Hepatocyte (in vitro differentiated cells): ENCODE measurements around the gene MACROD2. TPM values are rescaled to one million over a fixed set of nuclear protein-coding genes. Genes with fewer than 3 reads are reported as not detected.

Experiments
- DNase-seq: peaks from one replicate; pipeline ENCODE4 v3.0.0-alpha.2; 2016; ENCODE audit warnings: low spot score
- H2AFZ ChIP-seq: fragments of 200-600 bp; sonication (generic); 2 replicates; pipeline ENCODE4 v1.6.0; 2016; ENCODE audit warnings: antibody characterized with exemption, mild to moderate bottlenecking
- H3K27ac ChIP-seq: fragments of 200-600 bp; sonication (generic); 2 replicates; pipeline ENCODE4 v1.5.1; 2016; ENCODE audit warnings: mild to moderate bottlenecking
- H3K27me3 ChIP-seq: fragments of 200-600 bp; sonication (generic); 2 replicates; pipeline ENCODE4 v1.6.1; 2016
- H3K36me3 ChIP-seq: fragments of 200-600 bp; sonication (generic); replicated peaks from 2 replicates; pipeline ENCODE4 v1.5.1; 2016; ENCODE audit warnings: low read depth; ENCODE audit not compliant: insufficient read depth
- H3K4me1 ChIP-seq: fragments of 200-600 bp; sonication (generic); 2 replicates; pipeline ENCODE4 v1.5.1; 2016; ENCODE audit warnings: mild to moderate bottlenecking, moderate library complexity; ENCODE audit not compliant: insufficient read depth
- H3K4me2 ChIP-seq: fragments of 200-600 bp; sonication (generic); 2 replicates; pipeline ENCODE4 v1.6.0; 2016
- H3K4me3 ChIP-seq: fragments of 200-600 bp; sonication (generic); 2 replicates; pipeline ENCODE4 v1.5.1; 2016; ENCODE audit warnings: mild to moderate bottlenecking
- H3K79me2 ChIP-seq: fragments of 200-600 bp; sonication (generic); 2 replicates; pipeline ENCODE4 v1.6.0; 2017; ENCODE audit warnings: mild to moderate bottlenecking
- H3K9me2 ChIP-seq: fragments of 200-600 bp; sonication (generic); replicated peaks from 2 replicates; pipeline ENCODE4 v1.6.0; 2017; ENCODE audit warnings: mild to moderate bottlenecking; ENCODE audit not compliant: insufficient read depth
- H3K9me3 ChIP-seq: fragments of 200-600 bp; sonication (generic); 2 replicates; pipeline ENCODE4 v1.5.1; 2016; ENCODE audit warnings: low read depth, mild to moderate bottlenecking
- H4K20me1 ChIP-seq: fragments of 200-600 bp; sonication (generic); 2 replicates; pipeline ENCODE4 v1.6.0; 2016; ENCODE audit warnings: mild to moderate bottlenecking; ENCODE audit not compliant: insufficient read depth, poor library complexity, severe bottlenecking
- CTCF ChIP-seq: fragments of 200-600 bp; sonication (generic); IDR thresholded peaks from 2 replicates; pipeline ENCODE4 v1.5.1; 2016; ENCODE audit warnings: antibody characterized with exemption, mild to moderate bottlenecking; ENCODE audit not compliant: poor library complexity
- EZH2 ChIP-seq: fragments of 200-600 bp; sonication (generic); IDR thresholded peaks from 2 replicates; pipeline ENCODE4 v1.6.1; 2016; ENCODE audit warnings: antibody characterized with exemption, mild to moderate bottlenecking, borderline replicate concordance
- EZH2phosphoT487 ChIP-seq: fragments of 200-600 bp; sonication (generic); IDR thresholded peaks from one replicate; pipeline ENCODE4 v1.6.1; 2018; ENCODE audit warnings: antibody characterized with exemption, mild to moderate bottlenecking, low read depth, moderate library complexity; ENCODE audit not compliant: unreplicated experiment, severe bottlenecking
- WGBS: methylation state at CpG from one replicate; pipeline ENCODE4 v1.1.6; 2016; ENCODE audit warnings: low lambda C conversion rate; ENCODE audit errors: missing lambda C conversion rate; 5-methylcytosine and 5-hydroxymethylcytosine counted together
- polyA plus RNA-seq: library from polyadenylated mRNA; unstranded; fragments of >200 nt; fragmentation: Nextera tagmentation; extraction: Ambion mirVana; gene quantifications from 2 replicates; pipeline ENCODE4 v1.2.1, GENCODE V29; 2016
- total RNA-seq: library from RNA; depleted of rRNA; stranded (reverse); fragments of >200 nt; gene quantifications from 2 replicates; pipeline ENCODE4 v1.2.3, GENCODE V29; 2014

The MACROD2 gene
- total and polyA plus RNA-seq, 2 experiments from 2014 or later: 2.4 to 3.1 TPM

GRCh38 chr20:15603978-15604805, 1608.9 kb downstream of the MACROD2 start:
- no peak overlapping the region for H2AFZ ChIP-seq
- DNase-seq: no peak
- no peaks in the 10 kb centered on the region for H3K36me3 ChIP-seq
- TF ChIP-seq CTCF: no peak
- TF ChIP-seq EZH2: no peak
- H3K4me2 ChIP-seq: no peak overlapping the region
- WGBS: 84% methylated on average over 4 of the region's 4 CpGs
- H3K27me3 ChIP-seq: no peaks in the 10 kb centered on the region
- no peaks in the 10 kb centered on the region for H3K79me2 ChIP-seq
- H3K4me3 ChIP-seq: no peak overlapping the region
- H3K9me2 ChIP-seq: no peaks in the 10 kb centered on the region
- H3K4me1 ChIP-seq: no peaks in the 10 kb centered on the region
- no peaks in the 10 kb centered on the region for H4K20me1 ChIP-seq
- H3K9me3 ChIP-seq: no peaks in the 10 kb centered on the region
- H3K27ac ChIP-seq: no peak overlapping the region

- Histone ChIP-seq H2AFZ (no peak overlapping the region), H3K4me3 (no peak overlapping the region), H3K79me2 (no peaks in the 10 kb centered on the region), H3K9me2 (no peaks in the 10 kb centered on the region), H3K27ac (no peak overlapping the region), H3K36me3 (no peaks in the 10 kb centered on the region), H3K4me1 (no peaks in the 10 kb centered on the region), H3K27me3 (no peaks in the 10 kb centered on the region), H4K20me1 (no peaks in the 10 kb centered on the region), H3K4me2 (no peak overlapping the region), H3K9me3 (no peaks in the 10 kb centered on the region)
- no peak for TF ChIP-seq EZH2
- no peak for TF ChIP-seq EZH2phosphoT487
- no peak for TF ChIP-seq CTCF
- no peak for DNase-seq
- WGBS: 68% methylated on average over 4 of the region's 4 CpGs
These were observed 1614.6 kb downstream of the MACROD2 start for GRCh38 chr20:15609921-15610320.

- WGBS: 98% methylated on average over 2 of the region's 2 CpGs
- Histone ChIP-seq H3K36me3 (no peaks in the 10 kb centered on the region), H3K27ac (no peak overlapping the region), H3K4me3 (no peak overlapping the region), H3K79me2 (no peaks in the 10 kb centered on the region), H3K4me2 (no peak overlapping the region), H4K20me1 (no peaks in the 10 kb centered on the region), H3K4me1 (no peaks in the 10 kb centered on the region), H3K27me3 (no peaks in the 10 kb centered on the region), H3K9me2 (no peaks in the 10 kb centered on the region), H3K9me3 (no peaks in the 10 kb centered on the region), H2AFZ (no peak overlapping the region)
- DNase-seq: no peak
- TF ChIP-seq CTCF: no peak
- TF ChIP-seq EZH2: no peak
- no peak for TF ChIP-seq EZH2phosphoT487
These were observed 1615.5 kb downstream of the MACROD2 start for GRCh38 chr20:15610787-15611186.
